Fibroblast of lung (primary cell): ENCODE results near the gene MTFP1. TPM values are rescaled to one million over a fixed set of nuclear protein-coding genes. Genes with fewer than 3 reads are reported as not detected.
A peak's percentile ranks its signal among the peaks of the same experiment; 100 is the strongest.

Experiments used
- DNase-seq, 2 donors: peaks; one replicate each; pipeline versions ENCODE4 v3.0.0 to v3.0.0-alpha.2; 2010; ENCODE audit warnings: low read depth in 2 of 2
- H2AFZ ChIP-seq: 2 replicates; pipeline ENCODE4 v1.5.1; 2012; ENCODE audit warnings: low read length, control low read depth, inconsistent platforms
- H3K27ac ChIP-seq: 2 replicates; pipeline ENCODE4 v1.5.1; 2011; ENCODE audit warnings: low read length, control low read depth; ENCODE audit not compliant: insufficient read depth
- H3K27me3 ChIP-seq: 2 replicates; pipeline ENCODE4 v1.5.1; 2011; ENCODE audit warnings: mild to moderate bottlenecking, low read length; ENCODE audit not compliant: control insufficient read depth, insufficient read depth
- H3K36me3 ChIP-seq: 2 replicates; pipeline ENCODE4 v1.5.1; 2011; ENCODE audit warnings: low read length; ENCODE audit not compliant: control insufficient read depth, insufficient read depth
- H3K4me1 ChIP-seq: 2 replicates; pipeline ENCODE4 v1.5.1; 2011; ENCODE audit warnings: low read length; ENCODE audit not compliant: control insufficient read depth, insufficient read depth; ENCODE audit errors: extremely low read depth
- H3K4me2 ChIP-seq: 2 replicates; pipeline ENCODE4 v1.5.1; 2011; ENCODE audit warnings: low read length, control low read depth; ENCODE audit not compliant: insufficient read depth; ENCODE audit errors: extremely low read depth
- H3K4me3 ChIP-seq, 4 experiments: fragments of 200-600 bp in 1 of 4; sonication (generic) in 1 of 4; replicated peaks in 1 of 4; 2 replicates each; pipeline ENCODE4 v1.5.1; 2011 to 2016; ENCODE audit warnings: low read length in 4 of 4, low read depth in 3 of 4, mild to moderate bottlenecking in 3 of 4, control low read depth in 2 of 4, inconsistent platforms in 1 of 4, mixed read lengths in 1 of 4; ENCODE audit not compliant: insufficient read depth in 1 of 4; ENCODE audit errors: control extremely low read depth in 1 of 4
- H3K79me2 ChIP-seq: 2 replicates; pipeline ENCODE4 v1.5.1; 2012; ENCODE audit warnings: mild to moderate bottlenecking, low read length, inconsistent platforms; ENCODE audit not compliant: control insufficient read depth, insufficient read depth
- H3K9ac ChIP-seq: 2 replicates; pipeline ENCODE4 v1.5.1; 2011; ENCODE audit warnings: mild to moderate bottlenecking, low read length, control low read depth; ENCODE audit not compliant: insufficient read depth
- H3K9me3 ChIP-seq: 2 replicates; pipeline ENCODE4 v1.5.1; 2012; ENCODE audit warnings: low read depth, low read length; ENCODE audit not compliant: control insufficient read depth, insufficient read depth
- H4K20me1 ChIP-seq: 2 replicates; pipeline ENCODE4 v1.5.1; 2011; ENCODE audit warnings: low read length; ENCODE audit not compliant: control insufficient read depth, insufficient read depth; ENCODE audit errors: extremely low read depth
- CTCF ChIP-seq, 2 donors: IDR thresholded peaks in 1 of 2; conservative IDR thresholded peaks in 1 of 2; 1 replicate in 1 of 2; 2 replicates in 1 of 2; pipeline ENCODE4 v1.5.1; 2011 to 2012; ENCODE audit warnings: low read length in 2 of 2, control low read depth in 1 of 2, inconsistent platforms in 1 of 2, low read depth in 1 of 2, mild to moderate bottlenecking in 1 of 2
- EZH2 ChIP-seq: IDR thresholded peaks from 2 replicates; pipeline ENCODE4 v1.5.1; 2012; ENCODE audit warnings: low read length, control low read depth, mild to moderate bottlenecking; ENCODE audit errors: missing control alignments
- polyA plus RNA-seq, 2 donors: library from polyadenylated mRNA; depleted of rRNA in 1 of 2; stranded (reverse) in 1 of 2; unstranded in 1 of 2; fragments of >200 nt; gene quantifications; 2 replicates each; pipeline ENCODE4 v1.2.1, GENCODE V29; 2011 to 2012; ENCODE audit warnings: missing spikeins in 1 of 2
- total RNA-seq: library from RNA; depleted of rRNA; stranded (reverse); fragments of >200 nt; gene quantifications from 2 replicates; pipeline ENCODE4 v1.2.1, GENCODE V29; 2014

MTFP1 gene
- total and polyA plus RNA-seq, 2 donors (not counting 1 experiment from before 2014, with no cell fraction given) = 2.5 to 3.8 TPM

GRCh38 chr22:30433773-30434172, 8.2 kb downstream of the MTFP1 start:
- no peaks in the 10 kb centered on the region for H3K79me2 ChIP-seq
- no peaks in the 10 kb centered on the region for H3K9me3 ChIP-seq
- DNase-seq = no peak
- H3K27ac ChIP-seq = no peak overlapping the region
- no peak overlapping the region for H3K9ac ChIP-seq
- H2AFZ ChIP-seq = no peak overlapping the region
- no peak overlapping the region for H3K4me3 ChIP-seq
- no peak for TF ChIP-seq EZH2
- no peak for TF ChIP-seq CTCF (conservative IDR thresholded peaks at IDR 0.05 in 1 of 2, IDR thresholded peaks at IDR 0.05 in 1 of 2; ENCODE audit: low read depth in 1 of 2, low read length in 2 of 2)
- no peaks in the 10 kb centered on the region for H3K27me3 ChIP-seq
- H4K20me1 ChIP-seq = no peaks in the 10 kb centered on the region
- no peak overlapping the region for H3K4me2 ChIP-seq
- H3K36me3 ChIP-seq = no peaks in the 10 kb centered on the region
- H3K4me1 ChIP-seq = no peaks in the 10 kb centered on the region

GRCh38 chr22:30434843-30435242, 9.3 kb downstream of the MTFP1 start:
- H3K79me2 ChIP-seq = no peaks in the 10 kb centered on the region
- H4K20me1 ChIP-seq = no peaks in the 10 kb centered on the region
- H3K9ac ChIP-seq = no peak overlapping the region
- no peak for TF ChIP-seq CTCF (conservative IDR thresholded peaks at IDR 0.05 in 1 of 2, IDR thresholded peaks at IDR 0.05 in 1 of 2; ENCODE audit: low read depth in 1 of 2, low read length in 2 of 2)
- TF ChIP-seq EZH2 = no peak
- H2AFZ ChIP-seq = no peak overlapping the region
- no peak overlapping the region for H3K4me3 ChIP-seq
- H3K27ac ChIP-seq = no peak overlapping the region
- DNase-seq = no peak
- H3K27me3 ChIP-seq = no peaks in the 10 kb centered on the region
- H3K4me2 ChIP-seq = no peak overlapping the region
- H3K36me3 ChIP-seq = no peaks in the 10 kb centered on the region
- no peaks in the 10 kb centered on the region for H3K4me1 ChIP-seq
- H3K9me3 ChIP-seq = no peaks in the 10 kb centered on the region

GRCh38 chr22:30435674-30436126, 10.1 kb downstream of the MTFP1 start:
- Histone ChIP-seq H3K27me3 (no peaks in the 10 kb centered on the region), H3K9ac (no peak overlapping the region), H3K79me2 (no peaks in the 10 kb centered on the region), H3K4me1 (no peaks in the 10 kb centered on the region), H4K20me1 (no peaks in the 10 kb centered on the region), H2AFZ (peak overlapping the region; percentile 35), H3K4me2 (no peak overlapping the region), H3K36me3 (no peaks in the 10 kb centered on the region), H3K4me3 (no peak overlapping the region), H3K9me3 (no peaks in the 10 kb centered on the region), H3K27ac (no peak overlapping the region)
- no peak for TF ChIP-seq EZH2
- TF ChIP-seq CTCF (conservative IDR thresholded peaks at IDR 0.05 in 1 of 2, IDR thresholded peaks at IDR 0.05 in 1 of 2; ENCODE audit: low read depth in 1 of 2, low read length in 2 of 2) = no peak
- DNase-seq = no peak
